Activated CD8-positive, alpha-beta T cell treated with anti-CD3 and anti-CD28 coated beads for 36 hours (primary cell): ENCODE measurements around the gene TRMT6. TPM values are rescaled to one million over a fixed set of nuclear protein-coding genes. Genes with fewer than 3 reads are reported as not detected.

Experiments
- ATAC-seq: fragments of 200-7000 bp; cut with Tn5 transposase; one replicate; pipeline ENCODE4 v1.10.0; 2021; ENCODE audit warnings: mild to moderate bottlenecking, moderate library complexity
- CTCF ChIA-PET: fragments of 350-600 bp; sonication (Branson Sonifier 250); formaldehyde crosslinking; loops from one replicate; lab custom pipeline; 2021; ENCODE audit warnings: antibody characterized with exemption; lab: Charles Lee
- POLR2A ChIA-PET: fragments of 350-600 bp; sonication (Branson Sonifier 250); formaldehyde crosslinking; loops from one replicate; lab custom pipeline; 2021; ENCODE audit warnings: antibody characterized with exemption; lab: Charles Lee
- DNase-seq: peaks from one replicate; pipeline ENCODE4 v3.0.0-alpha.2; 2020
- H3K27ac Mint-ChIP-seq: one replicate; pipeline ENCODE4 v1.8.0; 2021; ENCODE audit warnings: mild to moderate bottlenecking, mixed read lengths
- H3K27me3 Mint-ChIP-seq: one replicate; pipeline ENCODE4 v1.8.0; 2021; ENCODE audit warnings: mixed read lengths
- H3K36me3 Mint-ChIP-seq: one replicate; pipeline ENCODE4 v1.8.0; 2021; ENCODE audit warnings: low read depth, mixed read lengths
- H3K4me1 Mint-ChIP-seq: one replicate; pipeline ENCODE4 v1.8.0; 2021; ENCODE audit warnings: low read depth, mixed read lengths
- H3K4me3 Mint-ChIP-seq: one replicate; pipeline ENCODE4 v1.8.0; 2021; ENCODE audit warnings: mild to moderate bottlenecking, moderate library complexity, mixed read lengths
- H3K9me3 Mint-ChIP-seq: one replicate; pipeline ENCODE4 v1.8.0; 2021; ENCODE audit warnings: mixed read lengths
- intact Hi-C: fragments of 100-400 bp; cut with micrococcal nuclease; formaldehyde crosslinking; loops from one replicate; pipeline ENCODE4 v1.10.0; 2022
- total RNA-seq, 2 experiments: library from RNA; stranded (reverse); gene quantifications; one replicate each; pipeline ENCODE4 v1.2.3, GENCODE V29; 2021
- TF ChIP-seq, protein P1 (sequence below): fragments of 200-600 bp; IDR thresholded peaks from one replicate; pipeline ENCODE4 v1.8.0; 2022; ENCODE audit warnings: antibody characterized with exemption, mild to moderate bottlenecking

Gene TRMT6
- total RNA-seq, 2 experiments from 2014 or later: 15.9 to 16.7 TPM

DNA sequence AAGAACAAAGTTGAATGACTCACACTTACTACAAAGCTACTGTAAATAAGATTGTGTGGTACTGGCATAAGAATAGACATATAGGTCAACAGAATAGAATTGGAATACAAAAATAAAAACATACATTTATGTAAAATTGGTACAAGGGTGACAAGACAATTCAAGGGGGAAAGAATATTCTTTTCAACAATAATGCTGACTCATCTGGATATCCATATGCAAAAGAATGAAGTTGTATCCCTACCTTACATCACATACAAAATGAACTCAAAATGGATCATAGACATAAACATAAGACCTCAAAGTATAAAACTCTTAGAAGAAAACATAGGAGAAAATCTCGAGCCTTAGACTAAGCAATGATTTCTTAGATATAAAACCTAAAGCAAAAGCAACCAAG is 50.9 kb downstream of the TRMT6 start:
- no peak for ATAC-seq
- DNase-seq: no peak
- no peaks in the 10 kb centered on the region for H3K4me1 Mint-ChIP-seq
- TF ChIP-seq, protein P1, sequence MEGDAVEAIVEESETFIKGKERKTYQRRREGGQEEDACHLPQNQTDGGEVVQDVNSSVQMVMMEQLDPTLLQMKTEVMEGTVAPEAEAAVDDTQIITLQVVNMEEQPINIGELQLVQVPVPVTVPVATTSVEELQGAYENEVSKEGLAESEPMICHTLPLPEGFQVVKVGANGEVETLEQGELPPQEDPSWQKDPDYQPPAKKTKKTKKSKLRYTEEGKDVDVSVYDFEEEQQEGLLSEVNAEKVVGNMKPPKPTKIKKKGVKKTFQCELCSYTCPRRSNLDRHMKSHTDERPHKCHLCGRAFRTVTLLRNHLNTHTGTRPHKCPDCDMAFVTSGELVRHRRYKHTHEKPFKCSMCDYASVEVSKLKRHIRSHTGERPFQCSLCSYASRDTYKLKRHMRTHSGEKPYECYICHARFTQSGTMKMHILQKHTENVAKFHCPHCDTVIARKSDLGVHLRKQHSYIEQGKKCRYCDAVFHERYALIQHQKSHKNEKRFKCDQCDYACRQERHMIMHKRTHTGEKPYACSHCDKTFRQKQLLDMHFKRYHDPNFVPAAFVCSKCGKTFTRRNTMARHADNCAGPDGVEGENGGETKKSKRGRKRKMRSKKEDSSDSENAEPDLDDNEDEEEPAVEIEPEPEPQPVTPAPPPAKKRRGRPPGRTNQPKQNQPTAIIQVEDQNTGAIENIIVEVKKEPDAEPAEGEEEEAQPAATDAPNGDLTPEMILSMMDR: no peak
- peaks cover 27% of the 10 kb centered on the region for H3K27me3 Mint-ChIP-seq
- H3K9me3 Mint-ChIP-seq: no peaks in the 10 kb centered on the region
- H3K27ac Mint-ChIP-seq: no peak overlapping the region
- H3K4me3 Mint-ChIP-seq: no peak overlapping the region
- H3K36me3 Mint-ChIP-seq: no peaks in the 10 kb centered on the region
- intact Hi-C loops: no loop called here
- ChIA-PET CTCF (interaction anchor here (1.2 kb wide), 1 partner anchor 64 kb away, joined by 4 read pairs; no protein-coding TSS in a partner anchor), POLR2A (no interaction called here)

DNA sequence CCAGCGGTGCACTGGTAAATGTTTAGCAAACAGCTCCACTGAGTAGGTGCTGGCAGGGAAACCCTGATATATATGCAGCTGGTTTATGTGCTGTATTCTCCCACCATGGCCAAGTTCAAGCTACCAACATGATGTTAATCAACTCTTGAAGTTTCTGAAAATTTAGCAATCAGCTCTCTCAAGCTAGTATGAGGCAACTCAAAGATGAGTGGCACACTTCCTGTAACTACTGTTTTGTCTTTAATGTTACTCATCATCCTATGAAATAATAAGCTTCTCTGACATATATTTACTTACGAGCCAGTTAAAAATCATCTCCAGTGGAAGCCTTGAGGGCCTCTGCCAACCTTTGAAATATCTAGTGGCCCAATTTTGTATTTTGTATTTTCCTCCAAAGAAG is 54.7 kb downstream of the TRMT6 start:
- DNase-seq: no peak

DNA sequence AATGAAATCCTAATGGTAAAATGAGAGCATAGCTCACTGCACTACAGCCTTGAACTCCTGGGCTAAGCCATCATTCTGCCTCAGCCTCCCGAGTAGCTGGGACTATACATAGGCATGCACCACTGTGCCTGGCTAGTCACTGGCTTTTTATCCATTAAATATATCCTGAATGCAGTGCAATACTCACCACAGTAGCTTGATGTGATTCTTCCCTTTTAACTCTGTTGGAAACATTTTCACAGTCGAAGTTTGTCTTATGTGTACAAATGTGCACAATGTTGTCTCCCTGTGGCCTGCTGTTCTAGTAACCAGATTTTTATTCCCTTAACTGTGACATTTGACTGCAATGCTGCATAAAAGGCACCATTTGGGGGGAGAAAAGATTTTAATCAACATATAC is 56.7 kb downstream of the TRMT6 start:
- Mint-ChIP-seq H3K9me3 (no peaks in the 10 kb centered on the region), H3K4me1 (no peaks in the 10 kb centered on the region), H3K4me3 (no peak overlapping the region), H3K27ac (no peak overlapping the region), H3K27me3 (peaks cover 29% of the 10 kb centered on the region), H3K36me3 (no peaks in the 10 kb centered on the region)
- intact Hi-C loops: no loop called here
- no peak for DNase-seq
- ChIA-PET CTCF (no interaction called here), POLR2A (no interaction called here)
- ATAC-seq: no peak
- TF ChIP-seq, protein P1: no peak

More for the DNA sequence above, 54.7 kb downstream of the TRMT6 start:
- Mint-ChIP-seq H3K4me3 (no peak overlapping the region), H3K4me1 (no peaks in the 10 kb centered on the region), H3K36me3 (no peaks in the 10 kb centered on the region), H3K9me3 (no peaks in the 10 kb centered on the region), H3K27me3 (peaks cover 29% of the 10 kb centered on the region), H3K27ac (no peak overlapping the region)
- POLR2A ChIA-PET: interaction anchor here (0.6 kb wide), 1 partner anchor 101 kb away, joined by 5 read pairs; no protein-coding TSS in a partner anchor
- no peak for ATAC-seq
- intact Hi-C loops: no loop called here
- CTCF ChIA-PET: interaction anchor here (1.2 kb wide), 1 partner anchor 13 kb away, joined by 3 read pairs; no protein-coding TSS in a partner anchor
- TF ChIP-seq, protein P1: no peak

DNA sequence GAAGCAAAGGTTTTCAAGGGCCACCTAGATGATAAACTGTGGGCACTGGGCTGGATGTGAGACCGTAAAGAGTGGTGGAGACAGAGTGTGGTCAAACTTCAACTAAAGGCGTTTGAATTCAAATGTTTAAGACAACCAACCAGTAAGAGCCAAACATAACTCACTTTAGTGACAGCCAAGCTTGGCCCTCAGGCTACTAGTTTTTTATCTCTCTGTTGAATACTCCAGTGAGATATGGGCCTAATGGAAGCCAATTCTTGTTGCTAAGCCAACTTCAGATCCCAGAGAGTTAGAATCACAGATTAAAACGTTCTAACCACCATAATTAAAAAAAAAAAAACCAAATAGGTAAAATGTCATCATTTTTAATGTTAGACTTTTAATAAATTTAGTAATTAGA is 57.3 kb downstream of the TRMT6 start:
- Mint-ChIP-seq H3K27me3 (peaks cover 29% of the 10 kb centered on the region), H3K4me3 (no peak overlapping the region), H3K27ac (no peak overlapping the region), H3K4me1 (no peaks in the 10 kb centered on the region), H3K36me3 (no peaks in the 10 kb centered on the region), H3K9me3 (no peaks in the 10 kb centered on the region)
- ChIA-PET POLR2A (no interaction called here), CTCF (no interaction called here)
- ATAC-seq (no peak), DNase-seq (no peak)
- TF ChIP-seq, protein P1: no peak
- intact Hi-C loops: no loop called here

DNA sequence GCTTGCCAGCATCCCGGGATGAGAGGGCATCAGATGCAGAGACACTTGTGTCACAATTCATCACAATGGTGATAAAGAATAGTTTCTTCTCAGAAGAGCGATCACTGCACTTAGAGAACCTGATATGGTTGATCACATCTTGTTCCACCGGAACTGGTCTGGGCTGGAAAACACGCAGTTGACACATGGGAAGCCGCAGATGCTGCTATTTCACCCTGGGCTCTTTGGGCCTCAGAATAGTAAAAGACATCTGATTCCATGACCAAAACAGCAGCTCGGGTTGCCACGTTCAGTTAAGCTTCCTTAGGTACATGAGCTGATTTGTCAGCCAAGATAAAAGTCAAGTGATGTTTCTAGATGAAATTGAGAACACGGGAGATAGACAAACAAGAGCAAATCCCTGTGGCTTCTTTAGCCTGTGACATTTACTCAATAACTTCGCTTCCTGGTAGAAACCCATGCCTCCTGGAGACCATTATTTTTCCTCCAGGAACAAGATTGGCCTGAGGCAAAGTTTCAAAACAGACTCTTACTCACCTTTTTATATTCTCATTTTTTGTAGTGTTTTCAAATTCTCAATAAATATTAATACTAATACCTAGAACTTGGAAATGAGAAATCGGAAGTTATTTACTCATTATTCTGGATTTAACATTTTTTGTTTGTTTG is 59.4 kb downstream of the TRMT6 start:
- Mint-ChIP-seq H3K9me3 (no peaks in the 10 kb centered on the region), H3K4me1 (no peaks in the 10 kb centered on the region), H3K4me3 (no peak overlapping the region), H3K36me3 (no peaks in the 10 kb centered on the region), H3K27ac (no peak overlapping the region), H3K27me3 (peaks cover 15% of the 10 kb centered on the region)
- ChIA-PET POLR2A (no interaction called here), CTCF (no interaction called here)
- DNase-seq (no peak), ATAC-seq (no peak)
- TF ChIP-seq, protein P1: no peak
- intact Hi-C loops: no loop called here
